ENCODE results near the gene CACNG3.

Gene CACNG3

GRCh38 chr16:24360936-24361335 lies 104.8 kb downstream of the CACNG3 start:
- no peak for TF ChIP-seq CTCF (IDR thresholded peaks at IDR 0.05; ENCODE audit: control insufficient read depth, extremely low read depth, insufficient read depth)
- DNase-seq (ENCODE audit: low read depth) = no peak
- H3K4me3 ChIP-seq (ENCODE audit: low read depth, low read length) = no peak overlapping the region

- H3K4me3 ChIP-seq (ENCODE audit: low read depth, low read length) = no peak overlapping the region
- no peak for DNase-seq (ENCODE audit: low read depth)
- TF ChIP-seq CTCF (IDR thresholded peaks at IDR 0.05; ENCODE audit: control insufficient read depth, extremely low read depth, insufficient read depth) = no peak
Observed at GRCh38 chr16:24364596-24364995, 108.5 kb downstream of the CACNG3 start.

GRCh38 chr16:24367186-24367710 lies 111.1 kb downstream of the CACNG3 start:
- no peak overlapping the region for H3K4me3 ChIP-seq (ENCODE audit: low read depth, low read length)
- no peak for TF ChIP-seq CTCF (IDR thresholded peaks at IDR 0.05; ENCODE audit: control insufficient read depth, extremely low read depth, insufficient read depth)
- DNase-seq (ENCODE audit: low read depth) = no peak

- TF ChIP-seq CTCF (IDR thresholded peaks at IDR 0.05; ENCODE audit: control insufficient read depth, extremely low read depth, insufficient read depth) = no peak
Observed at GRCh38 chr16:24372824-24373223, 116.7 kb downstream of the CACNG3 start.

GRCh38 chr16:24378999-24379398 lies 122.9 kb downstream of the CACNG3 start:
- DNase-seq (ENCODE audit: low read depth) = no peak
- TF ChIP-seq CTCF (IDR thresholded peaks at IDR 0.05; ENCODE audit: control insufficient read depth, extremely low read depth, insufficient read depth) = no peak
- H3K4me3 ChIP-seq (ENCODE audit: low read depth, low read length) = no peak overlapping the region

More at GRCh38 chr16:24372824-24373223, 116.7 kb downstream of the CACNG3 start:
- H3K4me3 ChIP-seq (ENCODE audit: low read depth, low read length) = no peak overlapping the region
- DNase-seq (ENCODE audit: low read depth) = no peak

- no peak for DNase-seq (ENCODE audit: low read depth)
- H3K4me3 ChIP-seq (ENCODE audit: low read depth, low read length) = no peak overlapping the region
- TF ChIP-seq CTCF (IDR thresholded peaks at IDR 0.05; ENCODE audit: control insufficient read depth, extremely low read depth, insufficient read depth) = no peak
Observed at GRCh38 chr16:24381470-24382118, 125.5 kb downstream of the CACNG3 start.
